Osteocyte (in vitro differentiated cells): ENCODE data around the gene NRCAM. TPM values are rescaled to one million over a fixed set of nuclear protein-coding genes. Genes with fewer than 3 reads are reported as not detected.

Source experiments
- DNase-seq: peaks from one replicate; pipeline ENCODE4 v3.0.0; 2021; ENCODE audit warnings: mixed read lengths; ENCODE audit not compliant: unreplicated experiment; ENCODE audit errors: extremely low spot score
- H3K27ac Mint-ChIP-seq: one replicate; pipeline ENCODE4 v1.8.0; 2021; ENCODE audit warnings: mild to moderate bottlenecking, mixed read lengths; ENCODE audit not compliant: unreplicated experiment
- H3K27me3 Mint-ChIP-seq: one replicate; pipeline ENCODE4 v1.8.0; 2021; ENCODE audit warnings: mixed read lengths; ENCODE audit not compliant: unreplicated experiment
- H3K36me3 Mint-ChIP-seq: one replicate; pipeline ENCODE4 v1.8.0; 2021; ENCODE audit warnings: mixed read lengths; ENCODE audit not compliant: unreplicated experiment
- H3K4me1 Mint-ChIP-seq: one replicate; pipeline ENCODE4 v1.8.0; 2021; ENCODE audit warnings: mixed read lengths; ENCODE audit not compliant: unreplicated experiment
- H3K4me3 Mint-ChIP-seq: one replicate; pipeline ENCODE4 v1.8.0; 2021; ENCODE audit warnings: mild to moderate bottlenecking, moderate library complexity, mixed read lengths; ENCODE audit not compliant: unreplicated experiment
- H3K9me3 Mint-ChIP-seq: one replicate; pipeline ENCODE4 v1.8.0; 2021; ENCODE audit warnings: mixed read lengths; ENCODE audit not compliant: unreplicated experiment
- total RNA-seq: library from RNA; stranded (reverse); gene quantifications from 2 replicates; pipeline ENCODE4 v1.2.1, GENCODE V29; 2021
- TF ChIP-seq, protein P1 (sequence below): fragments of 200-600 bp; sonication (generic); IDR thresholded peaks from 2 replicates; pipeline ENCODE4 v1.5.0; 2021; ENCODE audit warnings: antibody characterized with exemption, mild to moderate bottlenecking, moderate library complexity

Gene NRCAM
- total RNA-seq, 1 donor from 2014 or later, result 81.8 TPM

DNA sequence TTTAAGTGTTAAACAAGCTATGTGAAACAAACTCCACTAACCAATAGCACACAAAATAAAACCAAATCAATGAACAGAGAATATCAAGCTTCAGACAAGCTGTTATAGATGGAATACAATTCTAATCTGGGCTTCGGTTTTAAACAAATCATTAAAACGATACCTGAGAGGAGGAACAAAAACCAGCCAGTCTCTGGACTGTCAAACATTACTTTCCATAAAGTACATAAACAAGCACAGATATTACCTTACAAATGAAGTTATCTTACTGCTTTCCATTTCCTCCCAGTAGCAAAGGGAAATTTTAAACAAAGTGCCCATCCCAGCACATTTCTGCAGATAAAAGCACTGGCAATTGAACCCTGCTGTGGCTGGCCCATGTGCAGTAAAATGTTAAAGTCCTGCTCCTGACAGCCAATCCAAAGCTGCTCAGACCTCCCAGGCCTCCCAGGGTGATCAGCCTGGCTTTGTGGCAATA, 128.0 kb downstream of the NRCAM start:
- Mint-ChIP-seq H3K4me1 (peaks cover 19% of the 10 kb centered on the region), H3K9me3 (no peaks in the 10 kb centered on the region), H3K4me3 (no peak overlapping the region), H3K27ac (peak overlapping the region; percentile 12), H3K36me3 (no peaks in the 10 kb centered on the region), H3K27me3 (no peaks in the 10 kb centered on the region)
- no peak for DNase-seq
- TF ChIP-seq, protein P1, sequence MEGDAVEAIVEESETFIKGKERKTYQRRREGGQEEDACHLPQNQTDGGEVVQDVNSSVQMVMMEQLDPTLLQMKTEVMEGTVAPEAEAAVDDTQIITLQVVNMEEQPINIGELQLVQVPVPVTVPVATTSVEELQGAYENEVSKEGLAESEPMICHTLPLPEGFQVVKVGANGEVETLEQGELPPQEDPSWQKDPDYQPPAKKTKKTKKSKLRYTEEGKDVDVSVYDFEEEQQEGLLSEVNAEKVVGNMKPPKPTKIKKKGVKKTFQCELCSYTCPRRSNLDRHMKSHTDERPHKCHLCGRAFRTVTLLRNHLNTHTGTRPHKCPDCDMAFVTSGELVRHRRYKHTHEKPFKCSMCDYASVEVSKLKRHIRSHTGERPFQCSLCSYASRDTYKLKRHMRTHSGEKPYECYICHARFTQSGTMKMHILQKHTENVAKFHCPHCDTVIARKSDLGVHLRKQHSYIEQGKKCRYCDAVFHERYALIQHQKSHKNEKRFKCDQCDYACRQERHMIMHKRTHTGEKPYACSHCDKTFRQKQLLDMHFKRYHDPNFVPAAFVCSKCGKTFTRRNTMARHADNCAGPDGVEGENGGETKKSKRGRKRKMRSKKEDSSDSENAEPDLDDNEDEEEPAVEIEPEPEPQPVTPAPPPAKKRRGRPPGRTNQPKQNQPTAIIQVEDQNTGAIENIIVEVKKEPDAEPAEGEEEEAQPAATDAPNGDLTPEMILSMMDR, result no peak

DNA sequence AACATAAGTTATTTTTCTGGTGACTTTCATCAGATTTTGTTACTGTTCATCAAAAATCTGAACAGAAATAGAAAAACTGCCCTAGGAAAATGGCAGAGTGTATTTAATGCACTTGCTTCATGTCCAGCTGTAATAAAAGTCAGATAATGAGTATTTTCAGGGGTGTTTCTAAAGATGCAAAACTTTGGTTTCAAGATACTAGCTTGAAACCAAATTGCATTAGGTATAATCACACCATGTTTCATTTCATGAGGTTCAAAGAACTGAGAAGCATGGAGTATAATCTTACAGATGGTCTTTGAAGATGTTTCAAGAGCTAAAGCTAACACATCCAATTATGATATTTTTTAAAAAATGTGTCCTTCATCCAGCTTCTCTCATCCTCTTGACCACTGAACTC, 128.9 kb downstream of the NRCAM start:
- Mint-ChIP-seq H3K4me1 (peaks cover 17% of the 10 kb centered on the region), H3K27me3 (no peaks in the 10 kb centered on the region), H3K36me3 (no peaks in the 10 kb centered on the region), H3K4me3 (no peak overlapping the region), H3K9me3 (no peaks in the 10 kb centered on the region), H3K27ac (no peak overlapping the region)
- no peak for DNase-seq
- TF ChIP-seq, protein P1, result no peak

DNA sequence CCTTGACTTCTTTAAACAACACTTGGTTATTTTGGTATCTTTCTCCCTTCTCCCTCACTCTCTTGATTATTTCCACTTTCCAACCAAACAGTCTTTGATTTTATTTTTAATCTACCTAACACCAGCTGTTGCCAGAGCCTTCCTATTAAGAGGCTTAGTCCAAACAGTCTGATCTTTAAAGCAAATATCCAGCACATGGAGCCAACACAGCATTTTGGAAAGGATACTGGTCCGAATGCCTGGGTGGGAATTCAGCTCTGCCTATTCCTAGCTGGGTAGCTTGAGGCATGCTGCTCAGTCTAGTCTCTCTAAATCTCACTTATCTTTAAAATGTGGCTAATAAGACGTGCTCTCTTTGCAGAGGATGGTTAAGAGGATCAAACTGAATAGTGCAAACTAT, 129.3 kb downstream of the NRCAM start:
- no peak overlapping the region for H3K4me3 Mint-ChIP-seq
- TF ChIP-seq, protein P1, result no peak
- no peaks in the 10 kb centered on the region for H3K36me3 Mint-ChIP-seq
- H3K4me1 Mint-ChIP-seq, result peaks cover 21% of the 10 kb centered on the region
- H3K27me3 Mint-ChIP-seq, result no peaks in the 10 kb centered on the region
- H3K9me3 Mint-ChIP-seq, result no peaks in the 10 kb centered on the region
- H3K27ac Mint-ChIP-seq, result no peak overlapping the region
- no peak for DNase-seq

DNA sequence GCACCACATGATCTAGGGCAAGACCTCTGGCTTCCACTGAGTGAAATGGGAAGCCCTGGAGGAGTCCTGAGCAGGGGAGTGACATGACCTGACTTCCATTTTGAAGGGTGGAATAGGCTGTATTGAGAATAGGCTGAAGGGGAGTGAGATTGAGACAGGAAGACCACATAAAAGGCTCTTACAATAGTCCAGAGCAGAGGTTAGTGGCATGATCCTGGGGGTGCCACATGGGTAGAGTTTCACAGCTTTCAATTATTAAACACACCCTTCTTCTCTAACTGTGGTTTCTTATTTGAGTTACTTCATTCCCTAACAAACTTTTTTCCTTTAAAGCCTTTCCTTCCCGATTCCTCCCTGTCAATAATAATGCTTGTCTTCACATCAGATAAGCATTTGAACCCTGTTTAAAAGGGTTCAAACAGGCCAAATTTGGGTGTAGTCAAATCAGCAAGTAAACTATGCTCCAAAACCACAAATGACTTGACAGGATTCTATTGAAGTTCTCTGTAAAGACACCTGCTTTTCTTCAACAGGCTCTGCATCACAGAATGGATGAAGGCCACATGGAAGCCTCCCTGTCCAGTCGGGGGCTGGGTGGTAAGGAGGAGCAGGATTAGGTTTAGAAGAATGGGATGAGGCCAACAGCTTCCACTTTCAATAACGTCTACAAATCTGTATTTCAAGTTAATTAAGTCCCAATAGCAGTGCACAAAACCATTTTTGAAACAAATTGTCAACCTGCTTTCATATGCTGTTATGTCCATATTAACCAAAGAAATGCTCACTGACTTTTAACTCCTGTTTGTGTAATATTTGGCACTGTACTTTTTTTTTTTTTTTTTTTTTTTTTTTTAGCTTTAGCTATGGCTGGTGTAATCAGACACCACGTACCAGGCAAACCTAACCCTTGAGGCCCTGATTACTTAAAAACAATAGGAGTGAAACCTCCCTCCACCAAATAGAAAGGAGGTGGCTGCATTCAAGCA, 131.9 kb downstream of the NRCAM start:
- Mint-ChIP-seq H3K27me3 (no peaks in the 10 kb centered on the region), H3K4me1 (peaks cover 25% of the 10 kb centered on the region), H3K27ac (no peak overlapping the region), H3K36me3 (no peaks in the 10 kb centered on the region), H3K4me3 (no peak overlapping the region), H3K9me3 (no peaks in the 10 kb centered on the region)
- no peak for DNase-seq
- TF ChIP-seq, protein P1, result no peak
